MCF 10A (cell line): ENCODE measurements around the gene KLF13. TPM values are rescaled to one million over a fixed set of nuclear protein-coding genes. Genes with fewer than 3 reads are reported as not detected.

ENCODE experiments used
- BruUV-seq: library from RNA; stranded (reverse); fragments of 400-500 nt; replicated peaks from 2 replicates; lab custom pipeline; 2021; lab: Mats Ljungman, UMichigan
- CTCF ChIA-PET: fragments of 300-600 bp; sonication (Branson Sonifier 250); formaldehyde crosslinking; extraction: SDS; loops from one replicate; lab custom pipeline; 2021; ENCODE audit warnings: antibody characterized with exemption, inconsistent platforms; lab: Yijun Ruan, JAX
- POLR2A ChIA-PET: fragments of 300-600, 350-650 bp; sonication (Branson Sonifier 250); formaldehyde crosslinking; extraction: SDS; loops from one replicate; lab custom pipeline; 2020; ENCODE audit warnings: antibody characterized with exemption, inconsistent platforms; lab: Yijun Ruan, JAX
- DNase-seq: peaks from one replicate; pipeline ENCODE4 v3.0.0-alpha.2; 2018; ENCODE audit not compliant: unreplicated experiment
- H3K27ac Mint-ChIP-seq: one replicate; pipeline ENCODE4 v1.8.0; 2022; ENCODE audit warnings: mild to moderate bottlenecking, low read depth, mixed read lengths; ENCODE audit not compliant: unreplicated experiment
- H3K27me3 Mint-ChIP-seq: one replicate; pipeline ENCODE4 v1.8.0; 2022; ENCODE audit warnings: mixed read lengths; ENCODE audit not compliant: insufficient read depth, unreplicated experiment
- H3K36me3 Mint-ChIP-seq: one replicate; pipeline ENCODE4 v1.8.0; 2022; ENCODE audit warnings: mild to moderate bottlenecking, moderate library complexity, mixed read lengths; ENCODE audit not compliant: insufficient read depth, unreplicated experiment
- H3K4me1 Mint-ChIP-seq: one replicate; pipeline ENCODE4 v1.8.0; 2022; ENCODE audit warnings: mixed read lengths; ENCODE audit not compliant: insufficient read depth, unreplicated experiment
- H3K4me3 Mint-ChIP-seq: one replicate; pipeline ENCODE4 v1.8.0; 2022; ENCODE audit warnings: mild to moderate bottlenecking, moderate library complexity, mixed read lengths; ENCODE audit not compliant: unreplicated experiment
- H3K9me3 Mint-ChIP-seq: one replicate; pipeline ENCODE4 v1.8.0; 2022; ENCODE audit warnings: mixed read lengths; ENCODE audit not compliant: unreplicated experiment
- intact Hi-C: fragments of 100-400 bp; cut with micrococcal nuclease; formaldehyde crosslinking; loops from 2 replicates; pipeline ENCODE4 v1.14.1; 2022
- total RNA-seq: library from RNA; stranded (reverse); gene quantifications from 2 replicates; pipeline ENCODE4 v1.2.3, GENCODE V29; 2022
- TF ChIP-seq, protein P1 (sequence below): fragments of 200-600 bp; IDR thresholded peaks from one replicate; pipeline ENCODE4 v1.8.0; 2022; ENCODE audit warnings: antibody characterized with exemption, mild to moderate bottlenecking; ENCODE audit not compliant: unreplicated experiment

Gene KLF13
- total RNA-seq, 1 experiment from 2014 or later: 83.1 TPM

- CTCF ChIA-PET: no interaction called here
- intact Hi-C loops: no loop called here
- no peaks in the 10 kb centered on the region for H3K36me3 Mint-ChIP-seq
- no peak overlapping the region for H3K27ac Mint-ChIP-seq
- BruUV-seq: no TSS peak
- H3K4me1 Mint-ChIP-seq: peaks cover 5% of the 10 kb centered on the region
- POLR2A ChIA-PET: interaction anchor here (0.9 kb wide), 1 partner anchor 16 kb away, joined by 3 read pairs; no protein-coding TSS in a partner anchor
- no peak overlapping the region for H3K4me3 Mint-ChIP-seq
- H3K9me3 Mint-ChIP-seq: no peaks in the 10 kb centered on the region
- DNase-seq: no peak
- no peaks in the 10 kb centered on the region for H3K27me3 Mint-ChIP-seq
- TF ChIP-seq, protein P1, sequence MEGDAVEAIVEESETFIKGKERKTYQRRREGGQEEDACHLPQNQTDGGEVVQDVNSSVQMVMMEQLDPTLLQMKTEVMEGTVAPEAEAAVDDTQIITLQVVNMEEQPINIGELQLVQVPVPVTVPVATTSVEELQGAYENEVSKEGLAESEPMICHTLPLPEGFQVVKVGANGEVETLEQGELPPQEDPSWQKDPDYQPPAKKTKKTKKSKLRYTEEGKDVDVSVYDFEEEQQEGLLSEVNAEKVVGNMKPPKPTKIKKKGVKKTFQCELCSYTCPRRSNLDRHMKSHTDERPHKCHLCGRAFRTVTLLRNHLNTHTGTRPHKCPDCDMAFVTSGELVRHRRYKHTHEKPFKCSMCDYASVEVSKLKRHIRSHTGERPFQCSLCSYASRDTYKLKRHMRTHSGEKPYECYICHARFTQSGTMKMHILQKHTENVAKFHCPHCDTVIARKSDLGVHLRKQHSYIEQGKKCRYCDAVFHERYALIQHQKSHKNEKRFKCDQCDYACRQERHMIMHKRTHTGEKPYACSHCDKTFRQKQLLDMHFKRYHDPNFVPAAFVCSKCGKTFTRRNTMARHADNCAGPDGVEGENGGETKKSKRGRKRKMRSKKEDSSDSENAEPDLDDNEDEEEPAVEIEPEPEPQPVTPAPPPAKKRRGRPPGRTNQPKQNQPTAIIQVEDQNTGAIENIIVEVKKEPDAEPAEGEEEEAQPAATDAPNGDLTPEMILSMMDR: no peak
Observed at GRCh38 chr15:31311735-31312619, 14.7 kb upstream of the KLF13 start.

DNA sequence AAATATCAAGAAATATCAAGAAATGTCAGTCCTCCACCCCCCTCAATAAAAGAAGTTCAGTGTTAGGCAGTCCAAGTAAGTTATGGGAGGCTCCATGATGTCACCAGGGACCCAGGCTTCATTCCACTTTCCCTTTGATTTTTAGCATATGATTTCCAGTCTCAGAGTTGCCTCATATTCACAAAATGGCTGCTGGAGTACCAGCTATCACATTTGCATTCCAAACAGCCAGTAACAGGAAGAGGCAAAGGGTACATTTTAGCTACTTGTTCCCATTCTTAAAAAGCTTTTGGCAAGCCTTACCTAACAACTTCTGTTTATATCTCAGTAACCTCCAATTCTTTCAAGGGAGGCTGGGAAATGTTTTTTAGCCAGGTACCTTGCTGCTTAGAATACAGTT, 13.4 kb upstream of the KLF13 start:
- BruUV-seq: no TSS peak
- peaks cover 1% of the 10 kb centered on the region for H3K4me1 Mint-ChIP-seq
- H3K27me3 Mint-ChIP-seq: peaks cover 11% of the 10 kb centered on the region
- intact Hi-C loops: no loop called here
- no peak overlapping the region for H3K27ac Mint-ChIP-seq
- no peaks in the 10 kb centered on the region for H3K36me3 Mint-ChIP-seq
- ChIA-PET POLR2A (no interaction called here), CTCF (interaction anchor here (0.6 kb wide), 1 partner anchor 329 kb away, joined by 3 read pairs; no protein-coding TSS in a partner anchor)
- DNase-seq: no peak
- TF ChIP-seq, protein P1: no peak
- H3K4me3 Mint-ChIP-seq: no peak overlapping the region
- H3K9me3 Mint-ChIP-seq: no peaks in the 10 kb centered on the region

- H3K4me3 Mint-ChIP-seq: no peak overlapping the region
- CTCF ChIA-PET: no interaction called here
- H3K9me3 Mint-ChIP-seq: no peaks in the 10 kb centered on the region
Observed at GRCh38 chr15:31314380-31314779, 12.3 kb upstream of the KLF13 start.

More at GRCh38 chr15:31314380-31314779, 12.3 kb upstream of the KLF13 start:
- Mint-ChIP-seq H3K4me1 (no peaks in the 10 kb centered on the region), H3K27ac (no peak overlapping the region), H3K27me3 (peaks cover 12% of the 10 kb centered on the region), H3K36me3 (no peaks in the 10 kb centered on the region)
- intact Hi-C loops: no loop called here
- TF ChIP-seq, protein P1: no peak
- POLR2A ChIA-PET: interaction anchor here (0.6 kb wide), 1 partner anchor 51 kb away, joined by 3 read pairs; no protein-coding TSS in a partner anchor
- no TSS peak for BruUV-seq
- no peak for DNase-seq
